Mammary epithelial cell (primary cell): ENCODE data around the gene RIMBP3C.

ENCODE experiments used
- CTCF ChIP-seq, 2 donors: IDR thresholded peaks in 1 of 2; conservative IDR thresholded peaks in 1 of 2; 2 replicates each; pipeline ENCODE4 v1.5.1; 2011 to 2012; ENCODE audit warnings: inconsistent platforms in 2 of 2, low read length in 2 of 2, mild to moderate bottlenecking in 2 of 2, control low read depth in 1 of 2, low read depth in 1 of 2; ENCODE audit not compliant: insufficient read depth in 1 of 2; ENCODE audit errors: extremely low read depth in 1 of 2
- EZH2 ChIP-seq: IDR thresholded peaks from 2 replicates; pipeline ENCODE4 v1.6.1; 2012; ENCODE audit warnings: low read length, inconsistent platforms, borderline replicate concordance

- TF ChIP-seq CTCF (conservative IDR thresholded peaks at IDR 0.05 in 1 of 2, IDR thresholded peaks at IDR 0.05 in 1 of 2; ENCODE audit: extremely low read depth in 1 of 2, insufficient read depth in 1 of 2, low read depth in 1 of 2, low read length in 2 of 2) (no peak), EZH2 (no peak)
Observed at GRCh38 chr22:21599053-21599893, 48.0 kb upstream of the RIMBP3C start.
